Uterus (tissue), 4 donors: ENCODE measurements around the gene VTA1. TPM values are rescaled to one million over a fixed set of nuclear protein-coding genes. Genes with fewer than 3 reads are reported as not detected.

Experiments
- DNase-seq, 2 donors: peaks; one replicate each; pipeline ENCODE4 v3.0.0-alpha.2; 2019 to 2020
- H3K27ac ChIP-seq, 2 donors: fragments of 200-600 bp; sonication (generic); 1 replicate in 1 of 2; 2 replicates in 1 of 2; pipeline ENCODE4 v1.5.1; 2016 to 2018
- H3K27me3 ChIP-seq, 2 donors: fragments of 200-600 bp; sonication (generic); one replicate each; pipeline ENCODE4 v1.5.1; 2018 to 2019; ENCODE audit warnings: control low read depth in 1 of 2
- H3K36me3 ChIP-seq, 2 donors: fragments of 200-600 bp; sonication (generic); one replicate each; pipeline ENCODE4 v1.5.1; 2019; ENCODE audit warnings: control low read depth in 1 of 2
- H3K4me1 ChIP-seq, 2 donors: fragments of 200-600 bp; sonication (generic); one replicate each; pipeline ENCODE4 v1.5.1; 2018 to 2019; ENCODE audit warnings: control low read depth in 1 of 2
- H3K4me3 ChIP-seq, 2 donors: fragments of 200-600 bp; sonication (generic); 1 replicate in 1 of 2; 2 replicates in 1 of 2; pipeline ENCODE4 v1.5.1; 2018 to 2019; ENCODE audit warnings: mild to moderate bottlenecking in 1 of 2
- H3K9me3 ChIP-seq, 2 donors: fragments of 200-600 bp; sonication (generic); one replicate each; pipeline ENCODE4 v1.5.1; 2019; ENCODE audit warnings: control low read depth in 1 of 2
- POLR2A ChIP-seq, 2 donors: fragments of 450-650 bp; IDR thresholded peaks; one replicate each; pipeline ENCODE4 v1.6.1; 2016; ENCODE audit warnings: antibody characterized with exemption in 2 of 2, mild to moderate bottlenecking in 1 of 2, moderate library complexity in 1 of 2
- intact Hi-C: fragments of 100-400 bp; cut with DNase I; formaldehyde crosslinking; loops from one replicate; pipeline ENCODE4 v1.15.1; 2023; ENCODE audit warnings: low total_unique reads
- total RNA-seq, 4 donors: library from RNA; depleted of rRNA in 3 of 4; stranded (reverse); fragments of >200 nt in 3 of 4; gene quantifications; one replicate each; pipeline versions ENCODE4 v1.1.0 to v1.2.4, GENCODE V29; 2014 to 2023
- TF ChIP-seq, protein P1 (sequence below), 4 experiments: fragments of 200-600 bp in 2 of 4; fragments of 450-650 bp in 2 of 4; sonication (generic) in 2 of 4; IDR thresholded peaks; one replicate each; pipeline ENCODE4 v1.5.1; 2016 to 2019; ENCODE audit warnings: antibody characterized with exemption in 4 of 4, mild to moderate bottlenecking in 2 of 4, moderate library complexity in 1 of 4
- donor health status: DM: yes; HTN: yes; CAD: no.

VTA1 gene
- total RNA-seq, 4 donors from 2014 or later = 25.9 to 68.7 (median 38.2) TPM

- Histone ChIP-seq H3K27ac (no peak overlapping the region), H3K27me3 (no peaks in the 10 kb centered on the region), H3K4me1 (no peaks in the 10 kb centered on the region), H3K4me3 (no peak overlapping the region), H3K36me3 (no peaks in the 10 kb centered on the region), H3K9me3 (no peaks in the 10 kb centered on the region)
- TF ChIP-seq, protein P1, sequence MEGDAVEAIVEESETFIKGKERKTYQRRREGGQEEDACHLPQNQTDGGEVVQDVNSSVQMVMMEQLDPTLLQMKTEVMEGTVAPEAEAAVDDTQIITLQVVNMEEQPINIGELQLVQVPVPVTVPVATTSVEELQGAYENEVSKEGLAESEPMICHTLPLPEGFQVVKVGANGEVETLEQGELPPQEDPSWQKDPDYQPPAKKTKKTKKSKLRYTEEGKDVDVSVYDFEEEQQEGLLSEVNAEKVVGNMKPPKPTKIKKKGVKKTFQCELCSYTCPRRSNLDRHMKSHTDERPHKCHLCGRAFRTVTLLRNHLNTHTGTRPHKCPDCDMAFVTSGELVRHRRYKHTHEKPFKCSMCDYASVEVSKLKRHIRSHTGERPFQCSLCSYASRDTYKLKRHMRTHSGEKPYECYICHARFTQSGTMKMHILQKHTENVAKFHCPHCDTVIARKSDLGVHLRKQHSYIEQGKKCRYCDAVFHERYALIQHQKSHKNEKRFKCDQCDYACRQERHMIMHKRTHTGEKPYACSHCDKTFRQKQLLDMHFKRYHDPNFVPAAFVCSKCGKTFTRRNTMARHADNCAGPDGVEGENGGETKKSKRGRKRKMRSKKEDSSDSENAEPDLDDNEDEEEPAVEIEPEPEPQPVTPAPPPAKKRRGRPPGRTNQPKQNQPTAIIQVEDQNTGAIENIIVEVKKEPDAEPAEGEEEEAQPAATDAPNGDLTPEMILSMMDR (IDR thresholded peaks at IDR 0.05) = no peak
- no peak for TF ChIP-seq POLR2A (IDR thresholded peaks at IDR 0.05)
- no peak for DNase-seq
- intact Hi-C loops = no loop called here
These were observed 115.2 kb downstream of the VTA1 start for GRCh38 chr6:142262231-142262630.

DNA sequence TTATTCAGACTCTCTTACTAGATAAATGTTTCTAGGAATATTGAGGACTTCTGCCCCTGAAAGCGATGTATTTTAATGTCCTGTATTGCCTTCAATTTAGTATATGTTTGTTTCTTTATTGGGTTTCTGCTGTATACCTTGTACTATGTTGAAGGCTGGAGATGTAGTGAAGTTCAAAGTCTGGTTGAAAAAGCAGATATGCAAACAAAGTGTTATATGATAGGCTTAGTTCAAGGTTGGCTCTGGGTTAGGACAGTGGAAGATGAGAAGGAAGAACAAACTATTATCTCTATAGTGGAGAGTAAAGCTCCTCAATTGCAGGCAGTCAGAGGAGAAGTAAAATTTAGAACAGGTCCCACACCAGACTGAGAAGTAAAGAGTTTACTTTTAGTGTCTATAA lies 118.4 kb downstream of the VTA1 start:
- no peaks in the 10 kb centered on the region for H3K9me3 ChIP-seq
- H3K4me1 ChIP-seq = no peaks in the 10 kb centered on the region
- H3K27ac ChIP-seq = no peak overlapping the region
- no peak overlapping the region for H3K4me3 ChIP-seq
- TF ChIP-seq, protein P1 (IDR thresholded peaks at IDR 0.05) = no peak
- no peak for TF ChIP-seq POLR2A (IDR thresholded peaks at IDR 0.05)
- no peaks in the 10 kb centered on the region for H3K27me3 ChIP-seq
- no peak for DNase-seq
- intact Hi-C loops = no loop called here
- no peaks in the 10 kb centered on the region for H3K36me3 ChIP-seq

DNA sequence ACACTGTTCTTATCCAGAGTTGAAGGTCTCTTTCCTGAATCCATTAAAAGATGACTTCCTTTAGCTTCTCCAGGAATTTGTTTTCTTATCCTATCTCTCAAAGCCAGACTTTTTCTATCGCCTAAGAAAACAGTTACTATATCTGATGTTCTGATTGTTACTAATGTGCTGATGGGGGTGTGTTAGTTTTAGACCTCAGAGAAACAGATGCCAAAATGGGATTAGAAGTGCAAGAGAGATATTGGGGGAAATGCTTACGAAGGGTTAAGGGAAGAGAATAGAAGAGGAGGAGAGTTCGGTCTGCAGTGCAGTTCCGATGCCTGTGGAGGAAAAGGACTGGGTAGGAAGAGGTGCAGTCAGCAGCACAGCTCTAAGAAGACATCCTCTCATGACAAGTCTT lies 119.0 kb downstream of the VTA1 start:
- no peaks in the 10 kb centered on the region for H3K27me3 ChIP-seq
- no peaks in the 10 kb centered on the region for H3K36me3 ChIP-seq
- intact Hi-C loops = no loop called here
- H3K9me3 ChIP-seq = no peaks in the 10 kb centered on the region
- H3K4me1 ChIP-seq = no peaks in the 10 kb centered on the region
- TF ChIP-seq, protein P1 (IDR thresholded peaks at IDR 0.05) = no peak
- no peak for TF ChIP-seq POLR2A (IDR thresholded peaks at IDR 0.05)
- DNase-seq = no peak
- no peak overlapping the region for H3K4me3 ChIP-seq
- H3K27ac ChIP-seq = no peak overlapping the region

DNA sequence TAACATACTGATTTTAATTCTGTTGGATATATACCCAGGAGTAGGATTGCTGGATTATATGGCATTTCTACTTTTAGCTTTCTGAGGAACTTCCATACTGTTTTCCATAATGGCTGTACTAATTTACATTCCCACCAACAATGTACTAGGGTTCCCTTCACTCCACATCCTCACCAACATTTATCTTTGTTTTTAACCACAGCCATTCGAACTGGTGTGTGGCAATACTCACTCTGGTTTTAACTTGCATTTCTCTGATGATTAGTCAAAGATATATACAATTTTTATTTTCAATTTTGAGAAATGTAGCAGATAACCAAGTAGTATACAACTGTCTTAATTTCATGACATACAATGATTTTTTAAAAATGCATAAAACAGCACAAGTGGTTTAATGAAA lies 124.4 kb downstream of the VTA1 start:
- Histone ChIP-seq H3K27ac (no peak overlapping the region), H3K36me3 (no peaks in the 10 kb centered on the region), H3K4me3 (no peak overlapping the region), H3K9me3 (no peaks in the 10 kb centered on the region), H3K4me1 (no peaks in the 10 kb centered on the region), H3K27me3 (no peaks in the 10 kb centered on the region)
- DNase-seq = no peak
- no peak for TF ChIP-seq POLR2A (IDR thresholded peaks at IDR 0.05)
- TF ChIP-seq, protein P1 (IDR thresholded peaks at IDR 0.05) = no peak
- intact Hi-C loops = no loop called here

Other genes starting within 250 kb of the VTA1 start
- gene GJE1, start 14.3 kb upstream of the VTA1 start, total RNA-seq = not detected
- under 1 TPM in 1 of 4 donors, not detected in 3; 0.41 TPM for gene NMBR, start 141 bp upstream of the VTA1 start, total RNA-seq
- gene ADGRG6, start 154.7 kb downstream of the VTA1 start, total RNA-seq = 10 to 100 TPM in 2 of 4 donors, 1 to 10 TPM in 2; 3.6 to 23.8 (median 9.5) TPM